ENCODE results near the gene MYADML2.

The MYADML2 gene

DNA sequence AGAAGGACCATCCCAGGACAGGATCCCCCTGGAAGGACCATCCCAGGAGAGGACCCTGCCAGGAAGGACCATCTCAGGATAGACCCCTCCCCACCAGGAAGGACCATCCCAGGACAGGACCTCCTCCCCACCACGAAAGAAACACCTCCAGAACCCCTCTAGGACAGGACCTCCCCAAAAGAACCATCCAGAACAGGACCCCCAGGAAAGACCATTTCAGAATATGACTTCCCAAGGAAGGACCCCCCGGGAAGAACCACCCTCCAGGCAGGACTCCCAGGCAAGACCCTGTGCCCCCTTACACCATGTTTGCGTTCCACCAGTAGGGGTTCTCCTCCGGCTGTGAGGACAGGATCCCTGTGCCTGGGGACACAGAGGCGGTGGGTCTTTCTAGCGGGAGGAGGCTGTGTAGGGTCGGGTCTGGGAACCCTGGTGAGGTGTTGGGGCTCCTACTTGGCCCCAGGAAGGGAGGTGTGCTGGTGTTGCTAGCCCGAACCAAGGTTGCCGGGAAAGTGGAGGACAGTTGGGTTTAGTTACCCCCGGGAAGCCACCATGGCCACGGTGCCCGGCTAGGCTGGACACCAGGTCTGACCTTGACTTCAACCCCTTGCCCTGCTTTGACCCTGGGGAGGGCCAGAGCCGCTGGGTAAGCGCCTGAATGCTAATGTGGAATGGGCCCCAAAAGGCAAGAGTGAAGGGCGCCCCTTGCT, 11.8 kb upstream of the MYADML2 start:
- no peak for DNase-seq (ENCODE audit: extremely low spot score)
- ChIA-PET POLR2A (interaction anchor here (0.9 kb wide), 1 partner anchor 139 kb away, joined by 3 read pairs; the partner anchor contains the start of gene FASN), CTCF (interaction anchor here (0.7 to 3.1 kb wide), 48 partner anchors 8 to 256 kb away, joined by 3 to 106 read pairs (median 4); partner anchors contain the start of genes ASPSCR1, CENPX, DCXR and DUS1L)
- TF ChIP-seq CTCF (IDR thresholded peaks at IDR 0.05; ENCODE audit: control extremely low read depth, extremely low read depth, low read depth, missing control alignments) = no peak

- DNase-seq (ENCODE audit: extremely low spot score) = no peak
- ChIA-PET POLR2A (no interaction called here), CTCF (no interaction called here)
- no peak for TF ChIP-seq CTCF (IDR thresholded peaks at IDR 0.05; ENCODE audit: control extremely low read depth, extremely low read depth, low read depth, missing control alignments)
Measured at GRCh38 chr17:81957691-81958432, 10.8 kb upstream of the MYADML2 start.

- no peak for DNase-seq (ENCODE audit: extremely low spot score)
- TF ChIP-seq CTCF (IDR thresholded peaks at IDR 0.05; ENCODE audit: control extremely low read depth, extremely low read depth, low read depth, missing control alignments) = no peak
- ChIA-PET POLR2A (no interaction called here), CTCF (interaction anchor here (1.3 to 2.0 kb wide), 3 partner anchors 10 to 73 kb away, joined by 5 to 7 read pairs (median 5); partner anchors contain the start of genes CENPX and LRRC45)
Measured at GRCh38 chr17:81956607-81957589, 9.9 kb upstream of the MYADML2 start.

DNA sequence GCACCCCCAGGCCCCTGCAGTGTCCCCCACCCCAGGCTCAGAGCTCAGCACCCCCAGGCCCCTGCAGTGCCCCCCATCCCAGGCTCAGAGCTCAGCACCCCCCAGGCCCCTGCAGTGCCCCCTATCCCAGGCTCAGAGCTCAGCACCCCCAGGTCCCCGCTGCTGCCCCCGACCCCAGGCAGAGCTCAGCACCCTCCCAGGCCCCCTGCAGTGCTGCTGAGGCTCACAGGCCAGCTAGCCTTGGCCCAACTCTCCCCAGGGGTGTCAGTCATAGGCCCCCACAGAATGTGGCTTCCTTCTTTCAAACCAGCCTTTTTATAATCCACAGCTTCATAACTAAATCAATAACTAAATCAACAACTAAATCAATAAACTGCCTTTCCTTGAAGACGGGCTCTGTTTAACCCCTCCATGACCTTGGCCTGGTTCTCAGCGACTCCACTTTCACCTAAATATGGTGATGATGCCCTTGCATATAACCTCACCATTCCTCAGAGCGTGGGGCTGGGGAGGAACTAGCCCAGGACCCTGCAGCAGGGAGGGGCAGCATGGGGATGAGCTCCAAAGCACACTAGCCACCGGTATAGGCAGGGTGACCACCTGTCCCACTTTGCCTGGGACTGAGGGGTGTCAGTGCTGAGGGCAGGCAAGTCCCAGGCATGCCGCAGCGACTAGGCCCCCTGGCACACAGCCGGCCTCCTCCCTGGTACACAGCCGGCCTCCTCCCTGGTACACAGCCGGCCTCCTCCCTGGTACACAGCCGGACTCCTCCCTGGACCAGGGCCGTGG, 8.9 kb upstream of the MYADML2 start:
- CTCF ChIA-PET = interaction anchor here (1.2 to 2.5 kb wide), 8 partner anchors 11 to 82 kb away, joined by 3 to 8 read pairs (median 5); partner anchors contain the start of genes CENPX, DCXR and LRRC45
- POLR2A ChIA-PET = no interaction called here
- DNase-seq (ENCODE audit: extremely low spot score) = no peak
- TF ChIP-seq CTCF (IDR thresholded peaks at IDR 0.05; ENCODE audit: control extremely low read depth, extremely low read depth, low read depth, missing control alignments) = no peak

- DNase-seq (ENCODE audit: extremely low spot score) = no peak
- CTCF ChIA-PET = interaction anchor here (0.9 to 2.5 kb wide), 9 partner anchors 11 to 82 kb away, joined by 3 to 8 read pairs (median 5); partner anchors contain the start of genes CENPX, DCXR and LRRC45
- TF ChIP-seq CTCF (IDR thresholded peaks at IDR 0.05; ENCODE audit: control extremely low read depth, extremely low read depth, low read depth, missing control alignments) = no peak
- POLR2A ChIA-PET = no interaction called here
Measured at GRCh38 chr17:81955058-81955681, 8.1 kb upstream of the MYADML2 start.

Measured in GM10248 (cell line).